ENCODE measurements around the gene NFIC. TPM values are rescaled to one million over a fixed set of nuclear protein-coding genes. Genes with fewer than 3 reads are reported as not detected.
A peak's percentile ranks its signal among the peaks of the same experiment; 100 is the strongest.

NFIC gene
- total RNA-seq, 1 donor from 2014 or later = 38.3 TPM

- H3K27ac ChIP-seq (ENCODE audit: low read depth, low read length) = peak overlapping the region; percentile 80
- Mint-ChIP-seq H3K4me3 (ENCODE audit: unreplicated experiment) (peak overlapping the region; percentile 75), H3K27me3 (ENCODE audit: low read depth, unreplicated experiment) (peaks cover 45% of the 10 kb centered on the region), H3K27ac (ENCODE audit: unreplicated experiment) (peak overlapping the region; percentile 26), H3K36me3 (ENCODE audit: low read depth, unreplicated experiment) (no peaks in the 10 kb centered on the region), H3K9me3 (ENCODE audit: unreplicated experiment) (no peaks in the 10 kb centered on the region), H3K4me1 (ENCODE audit: low read depth, unreplicated experiment) (peaks cover 32% of the 10 kb centered on the region)
- H3K4me1 ChIP-seq (ENCODE audit: insufficient read depth, low read length) = peaks cover 45% of the 10 kb centered on the region
- peaks cover 59% of the 10 kb centered on the region for H4K20me1 ChIP-seq (ENCODE audit: insufficient read depth, low read length)
- H3K9me3 ChIP-seq (ENCODE audit: insufficient read depth, low read depth, low read length) = no peaks in the 10 kb centered on the region
- DNase-seq (ENCODE audit: low read depth) (no peak), FAIRE-seq (no peak)
- H3K27me3 ChIP-seq (ENCODE audit: insufficient read depth, low read length) = no peaks in the 10 kb centered on the region
- H3K9ac ChIP-seq (ENCODE audit: low read length) = peak overlapping the region; percentile 89
- no peak overlapping the region for H2AFZ ChIP-seq (ENCODE audit: low read depth, low read length)
- H3K4me3 ChIP-seq (ENCODE audit: insufficient read depth, low read depth, low read length) = peak overlapping the region; percentile 57
- TF ChIP-seq CTCF (IDR thresholded peaks at IDR 0.05; ENCODE audit: insufficient read depth, low read depth, low read length) (no peak), EZH2 (IDR thresholded peaks at IDR 0.05; ENCODE audit: insufficient read depth, low read length) (no peak)
- peak overlapping the region; percentile 88 for H3K4me2 ChIP-seq (ENCODE audit: low read length)
- peaks cover 82% of the 10 kb centered on the region for H3K79me2 ChIP-seq (ENCODE audit: insufficient read depth, low read length)
- H3K36me3 ChIP-seq (ENCODE audit: insufficient read depth, low read length) = no peaks in the 10 kb centered on the region
These were observed 1.1 kb upstream of the NFIC start for GRCh38 chr19:3365093-3365835.

GRCh38 chr19:3366753-3367627, 607 bp downstream of the NFIC start:
- no peak overlapping the region for H3K27ac Mint-ChIP-seq (ENCODE audit: unreplicated experiment)
- H4K20me1 ChIP-seq (ENCODE audit: insufficient read depth, low read length) = peaks cover 69% of the 10 kb centered on the region
- FAIRE-seq (no peak), DNase-seq (ENCODE audit: low read depth) (no peak)
- H3K4me3 ChIP-seq (ENCODE audit: insufficient read depth, low read depth, low read length) = peak overlapping the region; percentile 75
- TF ChIP-seq EZH2 (IDR thresholded peaks at IDR 0.05; ENCODE audit: insufficient read depth, low read length) (no peak), CTCF (IDR thresholded peaks at IDR 0.05; ENCODE audit: insufficient read depth, low read depth, low read length) (no peak)
- peak overlapping the region; percentile 83 for H3K4me3 Mint-ChIP-seq (ENCODE audit: unreplicated experiment)
- peaks cover 82% of the 10 kb centered on the region for H3K79me2 ChIP-seq (ENCODE audit: insufficient read depth, low read length)
- H3K9me3 Mint-ChIP-seq (ENCODE audit: unreplicated experiment) = no peaks in the 10 kb centered on the region
- H2AFZ ChIP-seq (ENCODE audit: low read depth, low read length) = no peak overlapping the region
- peaks cover 3% of the 10 kb centered on the region for H3K36me3 ChIP-seq (ENCODE audit: insufficient read depth, low read length)
- peaks cover 48% of the 10 kb centered on the region for H3K27me3 Mint-ChIP-seq (ENCODE audit: low read depth, unreplicated experiment)
- H3K27me3 ChIP-seq (ENCODE audit: insufficient read depth, low read length) = no peaks in the 10 kb centered on the region
- peaks cover 45% of the 10 kb centered on the region for H3K4me1 ChIP-seq (ENCODE audit: insufficient read depth, low read length)
- peak overlapping the region; percentile 92 for H3K9ac ChIP-seq (ENCODE audit: low read length)
- H3K4me1 Mint-ChIP-seq (ENCODE audit: low read depth, unreplicated experiment) = peaks cover 36% of the 10 kb centered on the region
- peak overlapping the region; percentile 80 for H3K27ac ChIP-seq (ENCODE audit: low read depth, low read length)
- no peaks in the 10 kb centered on the region for H3K36me3 Mint-ChIP-seq (ENCODE audit: low read depth, unreplicated experiment)
- H3K9me3 ChIP-seq (ENCODE audit: insufficient read depth, low read depth, low read length) = no peaks in the 10 kb centered on the region
- H3K4me2 ChIP-seq (ENCODE audit: low read length) = peak overlapping the region; percentile 88

Data from astrocyte (in vitro differentiated cells and primary cell).